H1 (cell line): ENCODE measurements around the gene RNF187. TPM values are rescaled to one million over a fixed set of nuclear protein-coding genes. Genes with fewer than 3 reads are reported as not detected.

Experiments used
- CTCF ChIA-PET: fragments of 300-600 bp; sonication (Branson Sonifier 250); formaldehyde crosslinking; loops from one replicate; lab custom pipeline; 2021; ENCODE audit not compliant: partially characterized antibody; lab: Charles Lee
- POLR2A ChIA-PET: fragments of 300-600 bp; sonication (Branson Sonifier 250); formaldehyde crosslinking; loops from one replicate; lab custom pipeline; 2021; ENCODE audit warnings: inconsistent platforms; ENCODE audit not compliant: partially characterized antibody; lab: Charles Lee
- DNase-seq, 2 experiments: peaks; one replicate each; pipeline versions ENCODE4 v3.0.0 to v3.0.0-alpha.2; 2010 to 2022; ENCODE audit warnings: low spot score in 2 of 2, low read depth in 1 of 2, mixed read lengths in 1 of 2
- FAIRE-seq: peaks from 2 replicates; lab custom pipeline; 2011; peaks lifted over from hg19 to GRCh38; lab: Jason Lieb, UNC
- H2AFZ ChIP-seq: 2 replicates; pipeline ENCODE4 v1.8.1; 2012; ENCODE audit warnings: low read length, inconsistent platforms
- H2AK5ac ChIP-seq: 2 replicates; pipeline ENCODE4 v1.6.1; 2013; ENCODE audit warnings: low read depth, low read length
- H2BK120ac ChIP-seq: replicated peaks from 2 replicates; pipeline ENCODE3; 2013; ENCODE audit warnings: low read depth, low read length, inconsistent platforms
- H2BK12ac ChIP-seq: 2 replicates; pipeline ENCODE4 v1.6.1; 2013; ENCODE audit warnings: low read depth, low read length
- H2BK15ac ChIP-seq: 2 replicates; pipeline ENCODE4 v1.6.1; 2013; ENCODE audit warnings: low read length
- H2BK20ac ChIP-seq: 2 replicates; pipeline ENCODE4 v1.6.1; 2013; ENCODE audit warnings: low read length
- H2BK5ac ChIP-seq: 2 replicates; pipeline ENCODE4 v1.6.1; 2013; ENCODE audit warnings: low read depth, low read length
- H3K14ac ChIP-seq: 2 replicates; pipeline ENCODE4 v1.6.1; 2013; ENCODE audit warnings: inconsistent platforms; ENCODE audit not compliant: insufficient read length
- H3K18ac ChIP-seq: 2 replicates; pipeline ENCODE4 v1.6.1; 2013; ENCODE audit warnings: low read length; ENCODE audit errors: extremely low read depth
- H3K23ac ChIP-seq: 2 replicates; pipeline ENCODE4 v1.6.1; 2013; ENCODE audit warnings: inconsistent platforms; ENCODE audit not compliant: insufficient read length
- H3K23me2 ChIP-seq: 2 replicates; pipeline ENCODE4 v1.6.1; 2013; ENCODE audit warnings: low read depth, low read length
- H3K27ac ChIP-seq: 2 replicates; pipeline ENCODE4 v1.6.1; 2011; ENCODE audit warnings: low read depth, low read length, inconsistent platforms
- H3K27me3 ChIP-seq, 4 experiments: replicated peaks in 1 of 4; 1 replicate in 1 of 4; 2 replicates in 3 of 4; pipeline versions ENCODE4 v1.6.1 to v1.8.1; 2011 to 2013; ENCODE audit warnings: low read length in 3 of 4, mild to moderate bottlenecking in 3 of 4, inconsistent platforms in 2 of 4, mixed read lengths in 2 of 4, moderate library complexity in 1 of 4; ENCODE audit not compliant: control insufficient read depth in 3 of 4, insufficient read depth in 3 of 4; ENCODE audit errors: extremely low read depth in 1 of 4
- H3K36me3 ChIP-seq, 4 experiments: 2 replicates each; pipeline versions ENCODE4 v1.6.1 to v1.8.1; 2011 to 2013; ENCODE audit warnings: mild to moderate bottlenecking in 4 of 4, low read length in 3 of 4, moderate library complexity in 2 of 4, control low read depth in 1 of 4, inconsistent platforms in 1 of 4; ENCODE audit not compliant: insufficient read depth in 4 of 4, control insufficient read depth in 2 of 4
- H3K4ac ChIP-seq: replicated peaks from 2 replicates; pipeline ENCODE3; 2013; ENCODE audit warnings: low read length, low read depth, mixed read lengths, inconsistent platforms; ENCODE audit not compliant: insufficient read length
- H3K4me1 ChIP-seq, 4 experiments: replicated peaks in 1 of 4; 1 replicate in 1 of 4; 2 replicates in 3 of 4; pipeline versions ENCODE4 v1.6.1 to v1.8.1; 2011 to 2013; ENCODE audit warnings: low read length in 3 of 4, inconsistent platforms in 2 of 4, mixed read lengths in 1 of 4; ENCODE audit not compliant: insufficient read depth in 4 of 4, control insufficient read depth in 3 of 4
- H3K4me2 ChIP-seq, 2 experiments: 2 replicates each; pipeline versions ENCODE4 v1.6.1 to v1.8.1; 2011 to 2013; ENCODE audit warnings: low read depth in 2 of 2, low read length in 2 of 2, control low read depth in 1 of 2, inconsistent platforms in 1 of 2, mild to moderate bottlenecking in 1 of 2; ENCODE audit not compliant: insufficient read depth in 1 of 2
- H3K4me3 ChIP-seq, 4 experiments: fragments of 200-600, 300-600 bp in 1 of 4; sonication (generic), shearing (Covaris generic), sonication (Bioruptor Twin) in 1 of 4; 2 replicates each; pipeline versions ENCODE4 v1.5.1 to v1.8.1; 2011 to 2016; ENCODE audit warnings: low read length in 4 of 4, low read depth in 3 of 4, control low read depth in 2 of 4, inconsistent platforms in 2 of 4, mild to moderate bottlenecking in 2 of 4, mixed read lengths in 1 of 4, moderate library complexity in 1 of 4; ENCODE audit not compliant: insufficient read depth in 2 of 4; ENCODE audit errors: extremely low read depth in 1 of 4
- H3K56ac ChIP-seq: replicated peaks from 2 replicates; pipeline ENCODE3; 2013; ENCODE audit warnings: low read depth, mild to moderate bottlenecking, mixed read lengths, low read length, inconsistent platforms; ENCODE audit not compliant: insufficient read length
- H3K79me1 ChIP-seq: 2 replicates; pipeline ENCODE4 v1.6.1; 2013; ENCODE audit warnings: low read depth, low read length, control low read depth
- H3K79me2 ChIP-seq, 2 experiments: 2 replicates each; pipeline versions ENCODE4 v1.6.1 to v1.8.1; 2012 to 2013; ENCODE audit warnings: low read length in 2 of 2, mild to moderate bottlenecking in 2 of 2, inconsistent platforms in 1 of 2; ENCODE audit not compliant: insufficient read depth in 2 of 2, control insufficient read depth in 1 of 2
- H3K9ac ChIP-seq, 4 experiments: replicated peaks in 1 of 4; 1 replicate in 1 of 4; 2 replicates in 3 of 4; pipeline versions ENCODE4 v1.6.1 to v1.8.1; 2011 to 2013; ENCODE audit warnings: low read depth in 3 of 4, low read length in 3 of 4, control low read depth in 2 of 4, mild to moderate bottlenecking in 2 of 4, moderate library complexity in 2 of 4, inconsistent platforms in 1 of 4; ENCODE audit errors: extremely low read depth in 1 of 4
- H3K9me3 ChIP-seq, 2 experiments: 2 replicates each; pipeline versions ENCODE4 v1.6.1 to v1.8.1; 2012 to 2013; ENCODE audit warnings: mild to moderate bottlenecking in 2 of 2, moderate library complexity in 2 of 2, control low read depth in 1 of 2, inconsistent platforms in 1 of 2, low read depth in 1 of 2, low read length in 1 of 2, mixed read lengths in 1 of 2; ENCODE audit not compliant: insufficient read depth in 2 of 2
- H4K20me1 ChIP-seq, 2 experiments: replicated peaks in 1 of 2; 2 replicates each; pipeline versions ENCODE3 to v1.8.1; 2011 to 2013; ENCODE audit warnings: inconsistent platforms in 2 of 2, low read length in 2 of 2, mild to moderate bottlenecking in 1 of 2; ENCODE audit not compliant: insufficient read depth in 2 of 2, control insufficient read depth in 1 of 2
- H4K5ac ChIP-seq: 2 replicates; pipeline ENCODE4 v1.6.1; 2013; ENCODE audit warnings: low read length, low read depth, mixed read lengths, inconsistent platforms; ENCODE audit not compliant: insufficient read length
- H4K8ac ChIP-seq: 2 replicates; pipeline ENCODE4 v1.8.0; 2013; ENCODE audit warnings: mild to moderate bottlenecking, moderate library complexity, low read length, inconsistent platforms; ENCODE audit not compliant: insufficient read depth; ENCODE audit errors: extremely low read depth
- H4K91ac ChIP-seq: replicated peaks from 2 replicates; pipeline ENCODE3; 2013; ENCODE audit warnings: low read length, mixed read lengths, inconsistent platforms; ENCODE audit not compliant: insufficient read length
- CBX8 ChIP-seq: fragments of 300-800, 300-1000 bp; sonication (generic); IDR thresholded peaks from 2 replicates; pipeline ENCODE4 v1.7.1; 2016; ENCODE audit warnings: low read depth, low read length, borderline replicate concordance
- CHD2 ChIP-seq: IDR thresholded peaks from 2 replicates; pipeline ENCODE4 v1.6.1; 2012; ENCODE audit warnings: low read length, improper control_type of control experiment
- JUN ChIP-seq: IDR thresholded peaks from 2 replicates; pipeline ENCODE4 v1.6.1; 2011; ENCODE audit warnings: low read depth, mild to moderate bottlenecking, improper control_type of control experiment, low read length
- KDM4A ChIP-seq: IDR thresholded peaks from one replicate; pipeline ENCODE4 v1.7.1; 2012; ENCODE audit warnings: low read depth, mild to moderate bottlenecking, moderate library complexity, low read length, inconsistent platforms; ENCODE audit not compliant: severe bottlenecking
- RXRA ChIP-seq: IDR thresholded peaks from 2 replicates; pipeline ENCODE4 v1.6.1; 2011; ENCODE audit warnings: low read depth, mild to moderate bottlenecking, low read length, moderate library complexity; ENCODE audit not compliant: insufficient read depth
- SIRT6 ChIP-seq: IDR thresholded peaks from one replicate; pipeline ENCODE4 v1.7.1; 2012; ENCODE audit warnings: low read length, inconsistent platforms
- SRF ChIP-seq: IDR thresholded peaks from 2 replicates; pipeline ENCODE4 v1.6.1; 2011; ENCODE audit warnings: mild to moderate bottlenecking, low read depth, low read length, moderate library complexity
- TEAD4 ChIP-seq: IDR thresholded peaks from 2 replicates; pipeline ENCODE4 v1.6.1; 2012; ENCODE audit warnings: low read depth, low read length, inconsistent platforms, mixed read lengths
- WGBS, 2 experiments: shearing (Covaris generic) in 1 of 2; methylation state at CpG; one replicate each; pipeline versions ENCODE4 v1.1.6 to v1.1.7; 2013 to 2015; ENCODE audit warnings: low lambda C conversion rate in 2 of 2, mixed read lengths in 2 of 2, inconsistent platforms in 1 of 2, low coverage in 1 of 2, missing lambda C conversion rate in 1 of 2; ENCODE audit not compliant: insufficient replicate concordance in 2 of 2, insufficient coverage in 1 of 2, insufficient read length in 1 of 2; ENCODE audit errors: extremely low coverage in 1 of 2, missing lambda C conversion rate in 1 of 2; 5-methylcytosine and 5-hydroxymethylcytosine counted together
- polyA plus RNA-seq, 7 experiments: library from polyadenylated mRNA; depleted of rRNA in 3 of 7; stranded (reverse) in 5 of 7; unstranded in 2 of 7; fragments of >200 nt in 5 of 7; fragments of 200-250 nt in 2 of 7; gene quantifications; 1 replicate in 5 of 7; 2 replicates in 1 of 7; 4 replicates in 1 of 7; pipeline versions ENCODE4 v1.2.1 to v1.2.3, GENCODE V29; 2011 to 2013; ENCODE audit warnings: missing spikeins in 2 of 7, mixed read lengths in 2 of 7
- total RNA-seq: library from RNA; stranded (reverse); fragmentation: NEBNext Ultra II Directional; extraction: Animal tissue kit (Norgen Biotek cat#: 25700); gene quantifications from 2 replicates; pipeline ENCODE4 v1.2.1, GENCODE V29; 2021
- TF ChIP-seq, protein P1 (sequence below), 3 experiments: IDR thresholded peaks; 1 replicate in 2 of 3; 2 replicates in 1 of 3; pipeline versions ENCODE4 v1.5.1 to v1.6.1; 2011; ENCODE audit warnings: low read length in 3 of 3, mild to moderate bottlenecking in 3 of 3, inconsistent platforms in 2 of 3, low read depth in 1 of 3, moderate library complexity in 1 of 3; ENCODE audit not compliant: insufficient read depth in 1 of 3; ENCODE audit errors: control extremely low read depth in 1 of 3

Gene RNF187
- total and polyA plus RNA-seq, 2 of the 8 experiments (the other 6 are each of a cell fraction or from before 2014, with no cell fraction given): 47.0 to 113 TPM

DNA sequence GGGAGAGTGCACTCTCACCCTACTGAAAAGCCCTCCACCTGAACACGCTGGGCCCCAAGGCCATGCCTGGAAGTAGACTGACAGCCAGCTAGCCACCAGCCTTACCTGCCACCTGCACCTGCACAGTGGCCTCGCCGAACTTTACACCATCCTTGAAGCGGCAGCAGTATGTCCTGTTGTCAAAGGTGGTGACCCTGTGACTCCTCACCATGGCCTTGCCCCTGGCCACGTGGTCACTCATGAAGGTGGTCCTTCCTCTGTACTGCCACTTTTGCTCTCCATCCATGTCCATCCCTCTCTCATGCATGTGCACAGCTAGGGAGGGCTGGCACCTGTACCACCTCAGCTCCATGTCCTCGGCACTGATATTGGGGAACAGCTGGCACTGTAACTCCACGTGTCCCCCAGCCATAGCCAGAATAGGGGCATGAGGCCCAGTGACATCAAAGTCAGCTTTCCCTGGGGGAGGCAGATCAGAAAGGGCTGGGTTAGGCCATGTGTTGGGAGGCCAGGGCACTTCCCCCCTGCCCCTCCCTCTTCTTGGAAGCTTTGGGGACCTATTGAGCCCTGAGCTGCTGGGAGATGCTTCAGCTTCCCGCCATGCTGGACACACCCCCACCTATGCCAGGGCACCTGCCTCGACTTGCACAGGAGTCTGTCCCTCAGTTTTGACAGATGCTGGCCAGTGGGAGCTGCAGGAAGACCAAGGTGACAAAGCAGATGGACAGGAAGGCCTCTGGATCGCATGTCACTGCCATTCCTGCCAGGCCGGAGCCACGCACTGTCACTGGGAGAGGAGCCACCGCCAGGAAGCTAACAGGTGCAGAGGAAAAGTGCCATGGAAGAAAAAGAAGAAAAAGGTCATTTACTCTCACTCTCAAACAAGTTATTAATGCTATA lies 24.6 kb downstream of the RNF187 start:
- Histone ChIP-seq H3K27me3 (peaks cover 0 to 39% (median 15%) of the 10 kb centered on the region in 4 experiments; a peak in 5 of 7 replicates), H3K4me3 (no peak overlapping the region), H4K20me1 (peaks cover 0 to 2% of the 10 kb centered on the region in 2 experiments), H3K27ac (no peak overlapping the region), H2AK5ac (no peak overlapping the region), H3K18ac (no peak overlapping the region), H4K91ac (no peak overlapping the region), H2BK120ac (no peak overlapping the region), H2AFZ (no peak overlapping the region), H3K4me2 (no peak overlapping the region), H3K79me2 (no peaks in the 10 kb centered on the region), H3K14ac (no peak overlapping the region), H2BK12ac (no peak overlapping the region), H3K36me3 (no peaks in the 10 kb centered on the region), H4K8ac (no peak overlapping the region), H3K23me2 (no peaks in the 10 kb centered on the region), H3K23ac (no peak overlapping the region), H3K56ac (no peak overlapping the region), H2BK15ac (no peak overlapping the region), H3K4me1 (no peaks in the 10 kb centered on the region), H3K79me1 (no peaks in the 10 kb centered on the region), H2BK5ac (no peak overlapping the region), H3K9ac (no peak overlapping the region), H4K5ac (no peak overlapping the region), H3K4ac (no peak overlapping the region), H2BK20ac (no peak overlapping the region), H3K9me3 (peaks cover 8 to 9% of the 10 kb centered on the region in 2 experiments; a peak in 3 of 4 replicates)
- no peak for FAIRE-seq
- TF ChIP-seq SIRT6 (no peak), KDM4A (no peak), SRF (no peak), RXRA (no peak), TEAD4 (no peak), JUN (no peak), CHD2 (no peak), CBX8 (no peak)
- TF ChIP-seq, protein P1, sequence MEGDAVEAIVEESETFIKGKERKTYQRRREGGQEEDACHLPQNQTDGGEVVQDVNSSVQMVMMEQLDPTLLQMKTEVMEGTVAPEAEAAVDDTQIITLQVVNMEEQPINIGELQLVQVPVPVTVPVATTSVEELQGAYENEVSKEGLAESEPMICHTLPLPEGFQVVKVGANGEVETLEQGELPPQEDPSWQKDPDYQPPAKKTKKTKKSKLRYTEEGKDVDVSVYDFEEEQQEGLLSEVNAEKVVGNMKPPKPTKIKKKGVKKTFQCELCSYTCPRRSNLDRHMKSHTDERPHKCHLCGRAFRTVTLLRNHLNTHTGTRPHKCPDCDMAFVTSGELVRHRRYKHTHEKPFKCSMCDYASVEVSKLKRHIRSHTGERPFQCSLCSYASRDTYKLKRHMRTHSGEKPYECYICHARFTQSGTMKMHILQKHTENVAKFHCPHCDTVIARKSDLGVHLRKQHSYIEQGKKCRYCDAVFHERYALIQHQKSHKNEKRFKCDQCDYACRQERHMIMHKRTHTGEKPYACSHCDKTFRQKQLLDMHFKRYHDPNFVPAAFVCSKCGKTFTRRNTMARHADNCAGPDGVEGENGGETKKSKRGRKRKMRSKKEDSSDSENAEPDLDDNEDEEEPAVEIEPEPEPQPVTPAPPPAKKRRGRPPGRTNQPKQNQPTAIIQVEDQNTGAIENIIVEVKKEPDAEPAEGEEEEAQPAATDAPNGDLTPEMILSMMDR (IDR thresholded peaks at IDR 0.05; ENCODE audit: control extremely low read depth in 1 of 3, insufficient read depth in 1 of 3, low read depth in 1 of 3, low read length in 3 of 3): no peak
- WGBS, 2 experiments: 78% methylated on average over 13 of the region's 13 CpGs; no CpG with 5 or more reads in 1 of the 2 experiments
- DNase-seq: no peak
- CTCF ChIA-PET: interaction anchor here (0.6 to 9.2 kb wide), 6 partner anchors 11 to 381 kb away, joined by 3 to 66 read pairs (median 4); no protein-coding TSS in a partner anchor
- POLR2A ChIA-PET: interaction anchor here (0.9 to 2.6 kb wide), 2 partner anchors 17 to 54 kb away, joined by 3 to 9 read pairs; a partner anchor contains a TSS
